ENCODE results near the gene PNPLA1.

GRCh38 chr6:36317623-36318022, 47.8 kb downstream of the PNPLA1 start:
- TF ChIP-seq, protein P1, sequence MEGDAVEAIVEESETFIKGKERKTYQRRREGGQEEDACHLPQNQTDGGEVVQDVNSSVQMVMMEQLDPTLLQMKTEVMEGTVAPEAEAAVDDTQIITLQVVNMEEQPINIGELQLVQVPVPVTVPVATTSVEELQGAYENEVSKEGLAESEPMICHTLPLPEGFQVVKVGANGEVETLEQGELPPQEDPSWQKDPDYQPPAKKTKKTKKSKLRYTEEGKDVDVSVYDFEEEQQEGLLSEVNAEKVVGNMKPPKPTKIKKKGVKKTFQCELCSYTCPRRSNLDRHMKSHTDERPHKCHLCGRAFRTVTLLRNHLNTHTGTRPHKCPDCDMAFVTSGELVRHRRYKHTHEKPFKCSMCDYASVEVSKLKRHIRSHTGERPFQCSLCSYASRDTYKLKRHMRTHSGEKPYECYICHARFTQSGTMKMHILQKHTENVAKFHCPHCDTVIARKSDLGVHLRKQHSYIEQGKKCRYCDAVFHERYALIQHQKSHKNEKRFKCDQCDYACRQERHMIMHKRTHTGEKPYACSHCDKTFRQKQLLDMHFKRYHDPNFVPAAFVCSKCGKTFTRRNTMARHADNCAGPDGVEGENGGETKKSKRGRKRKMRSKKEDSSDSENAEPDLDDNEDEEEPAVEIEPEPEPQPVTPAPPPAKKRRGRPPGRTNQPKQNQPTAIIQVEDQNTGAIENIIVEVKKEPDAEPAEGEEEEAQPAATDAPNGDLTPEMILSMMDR (IDR thresholded peaks at IDR 0.05; ENCODE audit: low read depth, low read length) = no peak
- no peak for TF ChIP-seq EZH2phosphoT487 (IDR thresholded peaks at IDR 0.05; ENCODE audit: low read depth)

Data from OCI-LY3 (cell line).